Adipocyte (in vitro differentiated cells): ENCODE data around the gene CFAP157.

ENCODE experiments used
- DNase-seq: peaks from one replicate; pipeline ENCODE4 v3.0.0-alpha.2; 2015; ENCODE audit warnings: low read depth
- H3K27me3 ChIP-seq: replicated peaks from 2 replicates; pipeline ENCODE4 v1.7.0; 2013; ENCODE audit warnings: mild to moderate bottlenecking, low read length, moderate library complexity; ENCODE audit not compliant: control insufficient read depth, insufficient read depth
- H3K36me3 ChIP-seq: 2 replicates; pipeline ENCODE4 v1.7.0; 2013; ENCODE audit warnings: low read length, mild to moderate bottlenecking, moderate library complexity; ENCODE audit not compliant: control insufficient read depth, insufficient read depth, severe bottlenecking
- H3K4me1 ChIP-seq: 2 replicates; pipeline ENCODE4 v1.7.0; 2013; ENCODE audit warnings: mild to moderate bottlenecking, low read length, moderate library complexity; ENCODE audit not compliant: control insufficient read depth, insufficient read depth
- H3K4me3 ChIP-seq: 2 replicates; pipeline ENCODE4 v1.7.0; 2013; ENCODE audit warnings: mild to moderate bottlenecking, low read length, moderate library complexity
- H3K9ac ChIP-seq: 2 replicates; pipeline ENCODE4 v1.7.0; 2013; ENCODE audit warnings: mild to moderate bottlenecking, low read length, moderate library complexity
- H3K9me3 ChIP-seq: 2 replicates; pipeline ENCODE4 v1.7.0; 2013; ENCODE audit warnings: mild to moderate bottlenecking, low read length, moderate library complexity; ENCODE audit not compliant: control insufficient read depth

CFAP157 gene

DNA sequence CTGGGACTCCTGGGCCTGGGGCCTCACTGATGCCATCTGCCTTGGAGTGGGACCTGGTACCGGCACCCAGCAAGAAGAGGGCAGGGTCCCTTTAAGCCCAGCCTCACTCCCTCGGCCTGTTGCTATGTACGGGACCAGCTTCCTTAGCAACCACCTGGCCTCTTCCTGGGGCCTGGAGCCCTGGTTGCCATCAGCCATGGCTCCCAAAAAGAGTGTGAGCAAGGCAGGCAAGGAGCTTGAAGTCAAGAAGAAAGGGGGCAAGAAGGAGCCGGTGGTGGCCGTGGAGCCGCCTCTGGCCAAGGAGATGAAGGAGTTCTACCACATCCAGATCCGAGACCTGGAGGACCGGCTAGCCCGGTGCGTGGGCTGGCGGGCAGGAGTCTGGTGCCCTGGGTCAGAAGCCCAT is at the start of gene CFAP157:
Gene CFAP157 (plus strand): TSS at position 153 of the 406 bp plus-strand sequence. CDS start 44 bp downstream, at position 197.
- DNase-seq: no peak
- no peak within 1 kb of the TSS for H3K9ac ChIP-seq

DNA sequence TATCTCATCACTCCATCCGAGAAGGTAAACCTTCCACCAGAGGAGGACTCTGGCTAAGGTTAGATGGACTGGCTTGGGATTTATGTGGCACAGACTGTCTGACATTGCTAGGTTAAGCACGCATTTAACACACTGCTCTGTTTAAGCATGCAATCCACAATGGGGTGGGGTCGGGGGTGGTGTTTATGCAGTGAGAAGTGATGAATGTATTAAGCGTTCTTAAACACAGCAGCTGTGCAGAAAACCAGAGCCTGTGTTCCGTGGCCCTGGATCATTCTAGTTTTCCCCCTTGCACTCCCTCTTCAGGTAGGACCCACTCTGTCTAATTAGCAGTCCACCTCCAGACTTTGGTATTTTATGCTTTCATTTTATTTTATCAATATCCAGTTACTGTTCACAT is 48.4 kb upstream of the CFAP157 start:
- no peaks in the 10 kb centered on the region for H3K9me3 ChIP-seq
- H3K9ac ChIP-seq: no peak overlapping the region
- H3K36me3 ChIP-seq: peaks cover 75% of the 10 kb centered on the region
- H3K4me3 ChIP-seq: no peak overlapping the region
- no peaks in the 10 kb centered on the region for H3K4me1 ChIP-seq
- no peaks in the 10 kb centered on the region for H3K27me3 ChIP-seq
- no peak for DNase-seq

More for the DNA sequence above, at the start of gene CFAP157:
- Histone ChIP-seq H3K9me3 (no peaks in the 10 kb centered on the region), H3K36me3 (no peaks in the 10 kb centered on the region), H3K4me3 (no peak within 1 kb of the TSS), H3K4me1 (no peaks in the 10 kb centered on the region), H3K27me3 (no peaks in the 10 kb centered on the region)

DNA sequence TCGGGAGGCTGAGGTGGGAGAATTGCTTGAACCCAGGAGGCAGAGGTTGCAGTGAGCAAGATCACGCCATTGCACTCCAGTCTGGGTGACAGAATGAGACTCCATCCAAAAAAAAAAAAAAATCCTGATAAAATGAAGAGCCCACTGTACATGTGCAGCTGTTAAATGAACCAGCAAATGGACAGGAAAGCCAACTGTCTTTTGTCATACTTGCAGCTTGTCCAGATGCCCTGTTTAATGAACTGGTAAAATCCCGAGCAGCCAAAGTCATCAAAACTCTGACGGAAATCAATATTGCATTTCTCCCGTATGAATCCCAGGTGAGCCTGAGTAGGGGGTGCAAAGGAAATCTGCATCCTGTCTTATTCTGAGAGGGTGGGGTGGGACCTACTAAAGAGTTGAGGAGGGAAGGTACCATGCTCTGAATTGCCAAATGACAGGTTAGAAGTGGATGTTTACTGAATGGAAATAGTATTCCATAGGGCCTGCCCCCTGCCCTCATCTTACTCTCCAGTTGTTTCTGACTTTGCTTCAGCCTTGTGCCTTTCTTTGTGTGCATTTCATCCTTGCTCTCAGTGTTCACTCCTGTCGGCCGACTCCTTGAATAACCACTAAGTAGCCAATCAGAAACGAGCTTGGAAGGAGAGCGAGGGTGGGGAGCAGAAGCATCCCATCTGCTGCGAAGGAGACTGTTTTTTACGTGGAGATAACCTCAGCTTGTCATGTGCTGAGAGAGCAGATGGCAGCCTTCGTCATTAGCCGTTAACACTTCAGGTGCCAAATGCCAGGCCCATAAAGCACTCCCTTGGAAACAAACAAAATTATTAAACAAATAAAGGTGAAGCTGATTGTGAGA is 45.7 kb upstream of the CFAP157 start:
- Histone ChIP-seq H3K27me3 (no peaks in the 10 kb centered on the region), H3K4me3 (no peak overlapping the region), H3K9ac (no peak overlapping the region), H3K4me1 (peaks cover 14% of the 10 kb centered on the region), H3K9me3 (no peaks in the 10 kb centered on the region), H3K36me3 (peaks cover 78% of the 10 kb centered on the region)
- no peak for DNase-seq

DNA sequence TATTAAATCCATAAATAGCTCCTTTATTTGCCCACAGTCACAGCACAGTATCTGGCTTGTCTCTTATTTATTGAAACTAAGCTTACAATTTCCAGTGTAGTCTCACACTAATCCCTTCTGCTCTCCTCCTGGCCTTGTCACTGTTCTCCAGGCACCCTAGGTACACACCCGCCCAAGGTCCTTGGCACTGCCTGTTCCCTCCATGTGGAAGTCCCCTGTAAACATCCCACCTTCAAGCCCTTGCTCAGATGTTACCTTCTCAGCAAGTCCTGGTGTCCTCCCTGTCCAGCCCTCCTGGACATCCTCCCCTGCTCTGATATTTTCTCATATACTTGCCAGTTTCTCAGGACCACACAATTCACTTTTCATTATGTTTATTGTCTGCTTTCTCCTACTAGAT is 44.2 kb upstream of the CFAP157 start:
- Histone ChIP-seq H3K4me1 (peaks cover 23% of the 10 kb centered on the region), H3K9me3 (no peaks in the 10 kb centered on the region), H3K4me3 (no peak overlapping the region), H3K36me3 (peaks cover 73% of the 10 kb centered on the region), H3K9ac (no peak overlapping the region), H3K27me3 (no peaks in the 10 kb centered on the region)
- no peak for DNase-seq

DNA sequence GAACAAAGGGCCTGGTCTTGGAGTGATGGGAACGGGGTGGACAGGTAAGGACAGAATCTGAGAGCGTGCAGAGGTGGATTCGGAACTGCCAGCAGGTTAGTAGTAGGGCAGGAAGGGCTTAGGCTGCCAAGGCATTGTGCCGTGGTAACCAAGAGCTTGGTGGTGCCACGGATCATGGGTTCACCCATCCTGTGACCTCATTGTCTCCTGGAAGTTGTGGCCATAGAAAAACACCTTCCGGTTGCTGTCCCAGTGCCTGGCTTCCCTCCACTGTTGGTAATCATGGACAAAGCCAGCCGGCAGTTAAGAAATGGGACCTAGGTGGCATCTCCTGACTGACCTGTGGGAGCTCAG is 42.5 kb upstream of the CFAP157 start:
- H3K27me3 ChIP-seq: no peaks in the 10 kb centered on the region
- peaks cover 29% of the 10 kb centered on the region for H3K4me1 ChIP-seq
- H3K9ac ChIP-seq: no peak overlapping the region
- H3K36me3 ChIP-seq: peaks cover 74% of the 10 kb centered on the region
- no peak overlapping the region for H3K4me3 ChIP-seq
- H3K9me3 ChIP-seq: no peaks in the 10 kb centered on the region
- DNase-seq: no peak

DNA sequence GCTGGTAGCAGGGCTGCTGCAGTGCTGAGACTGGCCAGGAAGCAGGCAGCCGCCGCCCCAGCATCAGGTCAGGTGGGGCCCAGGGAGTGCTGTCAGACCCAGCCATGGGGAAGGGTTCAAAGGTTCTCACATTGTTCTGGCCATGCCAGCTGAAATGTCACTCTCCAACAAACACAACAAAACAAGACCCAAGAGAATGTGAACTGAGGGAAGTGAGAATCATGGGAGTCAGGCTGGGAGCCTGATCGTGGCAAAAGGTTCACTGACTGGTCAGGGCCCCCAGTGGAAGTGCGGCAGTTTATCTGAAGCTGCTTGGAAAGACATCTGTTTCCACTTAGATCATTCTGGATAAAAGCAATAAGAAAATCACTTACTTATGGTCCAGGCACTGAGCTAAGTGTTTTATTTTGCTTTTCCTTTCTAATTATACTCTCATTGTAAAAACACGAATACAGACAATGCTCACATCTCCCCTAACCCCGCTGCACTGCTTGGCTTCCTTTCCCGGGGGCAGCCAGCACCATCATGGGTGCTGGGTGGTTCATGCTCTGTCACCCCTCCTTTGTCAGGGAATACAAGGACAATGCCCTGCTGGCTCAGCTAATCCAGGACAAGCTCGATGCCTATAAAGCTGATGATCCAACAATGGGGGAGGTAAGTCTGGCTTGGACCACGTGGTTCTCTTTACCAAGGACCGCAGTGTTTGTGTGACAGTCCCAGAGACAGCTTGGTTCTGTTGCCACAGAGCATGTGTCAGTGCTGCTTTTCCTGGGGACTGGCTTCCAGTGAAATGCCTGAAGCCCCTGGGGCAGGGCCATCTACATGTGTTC is 41.9 kb upstream of the CFAP157 start:
- Histone ChIP-seq H3K9ac (no peak overlapping the region), H3K9me3 (no peaks in the 10 kb centered on the region), H3K4me3 (no peak overlapping the region), H3K4me1 (peaks cover 29% of the 10 kb centered on the region), H3K27me3 (no peaks in the 10 kb centered on the region), H3K36me3 (peaks cover 72% of the 10 kb centered on the region)
- peak; percentile 70 for DNase-seq

DNA sequence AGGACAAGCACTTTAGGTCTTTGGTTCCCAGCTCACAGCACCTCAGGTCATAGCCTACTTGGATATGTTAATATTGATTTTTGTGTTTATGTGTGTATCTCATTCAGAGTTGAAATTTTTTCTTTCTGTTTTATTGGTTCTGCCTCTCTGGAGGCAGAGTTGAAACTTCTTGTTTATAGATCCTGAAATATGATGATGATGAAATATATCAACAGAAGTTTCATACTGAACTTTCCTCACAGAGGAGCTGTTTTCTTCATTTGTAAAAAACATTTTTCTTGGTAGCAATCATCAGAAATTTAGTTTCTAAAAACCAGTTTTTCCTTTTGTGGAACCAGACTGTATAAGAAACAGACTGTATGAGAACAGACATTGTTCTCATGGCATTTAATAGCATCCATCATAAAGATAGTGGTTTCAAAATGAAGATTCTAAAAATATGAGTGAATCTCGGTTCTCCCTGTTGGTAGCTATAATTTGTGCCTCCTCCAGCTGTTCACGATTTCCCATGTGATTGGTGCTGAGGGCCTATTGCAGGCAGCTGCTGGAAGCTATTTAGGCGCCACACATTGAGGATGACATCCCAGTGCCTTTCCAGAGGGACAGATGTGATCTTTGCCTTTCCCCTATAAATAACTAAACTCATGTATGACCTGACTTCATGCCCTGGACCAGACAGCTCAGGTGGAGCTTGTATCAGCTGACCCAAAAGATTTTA is 39.5 kb upstream of the CFAP157 start:
- peaks cover 29% of the 10 kb centered on the region for H3K4me1 ChIP-seq
- H3K36me3 ChIP-seq: peaks cover 65% of the 10 kb centered on the region
- no peak overlapping the region for H3K4me3 ChIP-seq
- DNase-seq: peak; percentile 66
- H3K9ac ChIP-seq: peak overlapping the region; percentile 63
- no peaks in the 10 kb centered on the region for H3K9me3 ChIP-seq
- H3K27me3 ChIP-seq: no peaks in the 10 kb centered on the region

DNA sequence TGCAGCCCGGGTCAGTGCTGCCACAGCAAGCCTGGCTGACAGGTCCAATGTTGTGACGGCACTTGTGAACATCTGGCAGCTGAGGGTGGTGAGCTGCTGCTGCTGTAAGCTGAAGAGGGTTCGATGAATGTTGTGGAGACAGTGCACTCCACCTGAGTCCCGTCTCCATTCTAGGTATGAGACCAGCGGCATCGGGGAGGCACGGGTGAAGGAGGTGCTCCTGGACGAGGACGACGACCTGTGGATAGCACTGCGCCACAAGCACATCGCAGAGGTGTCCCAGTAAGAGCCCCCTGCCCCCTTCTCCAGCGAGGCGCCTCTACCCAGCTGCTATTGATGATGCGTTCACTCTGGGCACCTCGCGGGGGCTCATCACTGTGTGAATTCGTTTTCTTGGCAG is 38.9 kb upstream of the CFAP157 start:
- no peak for DNase-seq
- Histone ChIP-seq H3K4me3 (no peak overlapping the region), H3K27me3 (no peaks in the 10 kb centered on the region), H3K4me1 (peaks cover 29% of the 10 kb centered on the region), H3K9me3 (no peaks in the 10 kb centered on the region), H3K36me3 (peaks cover 65% of the 10 kb centered on the region), H3K9ac (peak overlapping the region; percentile 63)

DNA sequence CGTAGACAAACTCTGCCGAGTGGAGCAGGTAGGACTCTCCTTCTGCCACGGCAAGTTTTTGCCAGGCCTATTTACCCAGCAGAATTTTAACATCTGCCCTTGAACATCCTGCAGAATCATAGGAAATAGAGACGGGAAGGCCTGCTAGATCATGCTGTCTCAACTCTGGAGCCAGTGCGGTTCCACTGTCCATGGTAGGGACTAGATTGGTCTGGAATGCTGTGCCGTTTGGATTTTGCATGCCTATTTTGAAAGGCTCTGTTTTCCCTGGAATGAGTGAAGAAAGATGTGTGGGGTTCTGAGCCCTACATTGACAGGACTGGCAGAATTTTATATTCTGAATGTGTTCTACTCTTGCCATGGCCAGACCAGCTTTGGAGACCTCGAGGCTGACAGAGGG is 33.6 kb upstream of the CFAP157 start:
- Histone ChIP-seq H3K4me3 (no peak overlapping the region), H3K9ac (no peak overlapping the region), H3K36me3 (peaks cover 72% of the 10 kb centered on the region), H3K9me3 (no peaks in the 10 kb centered on the region), H3K4me1 (no peaks in the 10 kb centered on the region), H3K27me3 (no peaks in the 10 kb centered on the region)
- DNase-seq: no peak

DNA sequence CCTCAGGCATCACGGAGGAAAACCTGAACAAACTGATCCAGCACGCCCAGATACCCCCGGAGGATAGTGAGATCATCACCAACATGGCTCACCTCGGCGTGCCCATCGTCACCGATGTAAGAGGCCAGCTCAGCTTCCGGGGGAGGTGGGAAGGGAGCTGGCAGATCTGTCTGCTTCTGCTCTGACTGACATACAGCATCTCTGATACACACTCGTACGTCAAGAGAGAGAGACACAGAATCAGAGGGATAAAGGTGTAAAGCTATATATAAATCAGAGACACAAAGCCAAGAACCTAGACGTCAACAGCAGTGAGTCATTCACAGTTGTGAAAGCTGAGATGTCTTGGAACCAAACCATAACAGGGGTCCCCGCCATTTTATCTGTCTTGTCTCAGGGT is 30.1 kb upstream of the CFAP157 start:
- H3K9ac ChIP-seq: no peak overlapping the region
- H3K36me3 ChIP-seq: peaks cover 89% of the 10 kb centered on the region
- no peak for DNase-seq
- H3K27me3 ChIP-seq: no peaks in the 10 kb centered on the region
- no peaks in the 10 kb centered on the region for H3K4me1 ChIP-seq
- H3K9me3 ChIP-seq: no peaks in the 10 kb centered on the region
- H3K4me3 ChIP-seq: no peak overlapping the region

DNA sequence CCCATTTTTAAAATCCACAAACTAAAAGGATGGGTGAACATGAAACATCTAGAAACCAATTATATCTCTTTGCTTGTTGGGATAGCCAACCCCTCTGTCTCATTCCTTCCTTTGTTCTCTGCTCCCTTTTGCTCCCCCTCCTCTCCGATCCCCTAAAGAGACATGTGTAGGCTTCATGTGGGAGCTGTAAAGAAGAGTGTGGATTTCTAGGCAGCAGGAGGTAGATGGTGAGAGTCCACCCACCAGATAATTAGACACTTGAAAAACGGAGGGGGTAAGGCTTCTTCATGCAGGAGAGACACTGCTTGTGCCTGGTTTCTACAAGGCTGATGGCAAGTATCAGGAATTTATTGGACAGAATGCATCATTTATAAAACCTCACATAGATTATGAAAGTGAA is 27.3 kb upstream of the CFAP157 start:
- no peak for DNase-seq
- Histone ChIP-seq H3K4me1 (no peaks in the 10 kb centered on the region), H3K27me3 (no peaks in the 10 kb centered on the region), H3K4me3 (no peak overlapping the region), H3K36me3 (peaks cover 88% of the 10 kb centered on the region), H3K9me3 (no peaks in the 10 kb centered on the region), H3K9ac (no peak overlapping the region)
